ENCODE results near the gene TDRKH.

- TF ChIP-seq CTCF (IDR thresholded peaks at IDR 0.05) = no peak
- TF ChIP-seq POLR2AphosphoS5 (IDR thresholded peaks at IDR 0.05) = no peak
Observed at GRCh38 chr1:151802372-151802771, 12.1 kb upstream of the TDRKH start.
